Dermis blood vessel endothelial cell (primary cell): ENCODE data around the gene CCDC59. TPM values are rescaled to one million over a fixed set of nuclear protein-coding genes. Genes with fewer than 3 reads are reported as not detected.
"Not testable (repeated sequence)": the region's sequence is repeated elsewhere in the genome, so short reads cannot be mapped to it uniquely, and the experiment has no call there.

ENCODE experiments used
- DNase-seq: peaks from one replicate; pipeline ENCODE4 v3.0.0; 2010
- total RNA-seq: library from RNA; depleted of rRNA; stranded (reverse); fragments of >200 nt; gene quantifications from 2 replicates; pipeline ENCODE4 v1.2.3, GENCODE V29; 2014

Gene CCDC59, protein sequence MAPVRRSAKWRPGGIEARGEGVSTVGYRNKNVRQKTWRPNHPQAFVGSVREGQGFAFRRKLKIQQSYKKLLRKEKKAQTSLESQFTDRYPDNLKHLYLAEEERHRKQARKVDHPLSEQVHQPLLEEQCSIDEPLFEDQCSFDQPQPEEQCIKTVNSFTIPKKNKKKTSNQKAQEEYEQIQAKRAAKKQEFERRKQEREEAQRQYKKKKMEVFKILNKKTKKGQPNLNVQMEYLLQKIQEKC
- 62.5 and 68.0 TPM in 2 replicates for total RNA-seq

DNA sequence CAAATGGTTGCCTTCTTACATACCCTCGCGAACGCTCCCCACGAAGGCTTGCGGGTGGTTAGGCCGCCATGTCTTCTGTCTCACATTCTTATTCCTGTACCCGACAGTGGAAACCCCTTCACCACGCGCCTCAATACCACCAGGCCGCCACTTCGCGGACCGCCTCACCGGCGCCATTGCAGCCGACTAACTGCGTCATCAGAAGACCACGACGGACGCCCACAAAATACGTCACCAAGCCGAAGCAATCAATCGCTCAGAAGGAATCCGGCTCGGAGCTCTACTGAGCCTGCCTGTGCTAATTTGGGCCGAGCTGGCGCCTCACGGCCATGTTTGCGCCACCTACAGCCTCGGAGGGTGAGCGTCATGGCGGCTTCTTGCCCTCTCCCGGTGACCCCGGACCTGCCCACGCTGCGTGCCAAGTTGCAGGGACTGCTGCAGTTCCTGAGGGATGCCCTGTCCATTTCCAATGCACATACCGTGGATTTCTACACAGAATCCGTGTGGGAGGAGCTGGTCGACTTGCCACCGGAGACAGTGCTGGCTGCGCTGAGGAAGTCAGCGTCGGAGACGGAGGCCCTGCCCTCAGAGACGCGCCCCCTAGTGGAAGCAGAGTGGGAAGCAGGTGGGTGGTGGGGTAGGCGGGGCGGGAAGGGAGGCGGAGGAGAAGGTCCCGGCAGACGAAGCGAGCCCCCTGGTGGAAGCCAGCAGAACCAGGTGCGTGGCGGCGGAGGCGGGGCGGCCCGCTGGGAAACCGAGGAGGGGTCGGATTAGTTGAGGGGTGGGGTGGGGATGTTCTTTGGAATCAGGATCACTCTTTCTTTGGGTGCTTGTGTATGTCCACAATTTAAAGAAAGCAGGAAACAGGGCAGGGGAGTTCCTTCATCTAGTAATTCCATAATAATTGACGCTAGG is at the start of gene CCDC59, which contains the start of gene METTL25:
Gene CCDC59, minus strand, starts transcription at position 188 of the 915 bp plus-strand sequence. Its CDS starts 11 bp downstream, at position 177.
Gene METTL25, plus strand, starts transcription at position 330 of the 915 bp plus-strand sequence. Its CDS starts 37 bp downstream, at position 367.
- DNase-seq, result peak; percentile 99

DNA sequence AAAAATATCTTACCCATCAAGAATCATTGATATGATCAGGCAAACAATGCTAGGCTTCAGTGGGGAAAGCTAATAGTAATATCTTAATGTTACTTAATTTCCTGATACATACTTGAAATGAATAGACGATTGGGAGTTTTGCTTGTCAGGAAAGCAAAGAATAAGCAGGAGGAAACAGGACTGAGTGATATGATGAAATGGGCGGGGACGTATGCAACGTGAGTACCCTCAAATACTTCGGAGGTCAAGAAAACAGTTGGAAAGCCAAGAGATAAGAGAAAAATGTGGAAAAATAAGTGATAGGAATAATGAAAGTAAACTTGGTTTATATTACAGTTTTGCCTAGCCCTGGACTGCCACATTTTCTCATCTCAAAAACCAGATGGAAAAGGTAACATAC is 49.3 kb upstream of the CCDC59 start:
- peak; percentile 46 for DNase-seq

DNA sequence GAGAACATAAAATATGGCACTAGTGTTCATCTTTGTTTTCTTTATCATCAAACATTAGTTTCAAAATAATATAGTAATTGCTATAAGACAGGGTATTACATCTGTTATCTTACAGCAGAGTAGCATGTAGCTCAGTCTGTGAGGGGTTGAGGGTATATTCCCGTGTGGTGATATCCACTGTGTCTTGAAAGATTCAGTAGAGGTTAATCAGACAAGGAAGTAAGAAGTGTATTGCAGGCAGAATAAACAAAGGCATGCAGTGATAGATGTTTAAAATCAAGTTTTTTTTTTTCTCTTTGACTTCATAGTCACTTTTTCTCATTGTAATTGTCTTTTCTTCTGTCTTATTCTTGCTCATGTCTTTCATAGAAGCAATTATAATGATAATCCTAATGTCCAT is 48.5 kb upstream of the CCDC59 start:
- DNase-seq, result no peak

DNA sequence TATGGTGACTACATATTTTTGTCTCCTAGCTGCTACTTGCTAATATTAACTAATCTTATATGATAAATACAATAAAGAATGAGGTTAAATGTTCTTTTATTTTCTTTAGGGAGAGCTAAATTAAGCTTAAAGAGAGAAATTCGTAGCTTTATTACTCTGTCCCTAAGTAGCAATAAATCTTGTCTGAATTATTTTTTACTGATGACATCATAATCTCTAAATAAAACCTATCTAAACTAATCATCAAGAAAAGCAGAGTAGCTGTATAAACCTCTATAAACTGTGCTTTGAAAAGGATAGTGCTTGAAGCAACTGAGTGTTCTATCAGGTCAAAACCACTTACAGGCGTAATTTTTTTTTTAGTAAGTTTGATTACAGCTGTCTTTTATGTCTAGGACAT is 42.6 kb upstream of the CCDC59 start:
- DNase-seq, result no peak

DNA sequence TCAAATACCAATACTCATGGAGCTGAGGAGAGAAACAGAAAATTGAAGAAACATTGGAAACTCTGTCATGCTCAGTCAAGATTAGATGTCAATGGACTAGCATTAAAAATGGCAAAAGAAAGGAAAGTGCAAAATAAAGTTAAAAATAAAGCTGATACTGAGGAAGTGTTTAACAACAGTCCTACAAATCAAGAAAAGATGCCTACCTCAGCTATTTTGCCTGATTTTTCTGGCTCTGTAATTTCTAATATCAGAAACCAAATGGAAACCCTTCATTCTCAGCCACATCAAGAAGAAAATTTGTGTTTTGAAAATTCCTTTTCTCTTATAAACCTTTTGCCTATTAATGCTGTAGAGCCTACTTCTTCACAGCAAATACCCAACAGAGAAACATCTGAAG is 40.7 kb upstream of the CCDC59 start:
- DNase-seq, result no peak

DNA sequence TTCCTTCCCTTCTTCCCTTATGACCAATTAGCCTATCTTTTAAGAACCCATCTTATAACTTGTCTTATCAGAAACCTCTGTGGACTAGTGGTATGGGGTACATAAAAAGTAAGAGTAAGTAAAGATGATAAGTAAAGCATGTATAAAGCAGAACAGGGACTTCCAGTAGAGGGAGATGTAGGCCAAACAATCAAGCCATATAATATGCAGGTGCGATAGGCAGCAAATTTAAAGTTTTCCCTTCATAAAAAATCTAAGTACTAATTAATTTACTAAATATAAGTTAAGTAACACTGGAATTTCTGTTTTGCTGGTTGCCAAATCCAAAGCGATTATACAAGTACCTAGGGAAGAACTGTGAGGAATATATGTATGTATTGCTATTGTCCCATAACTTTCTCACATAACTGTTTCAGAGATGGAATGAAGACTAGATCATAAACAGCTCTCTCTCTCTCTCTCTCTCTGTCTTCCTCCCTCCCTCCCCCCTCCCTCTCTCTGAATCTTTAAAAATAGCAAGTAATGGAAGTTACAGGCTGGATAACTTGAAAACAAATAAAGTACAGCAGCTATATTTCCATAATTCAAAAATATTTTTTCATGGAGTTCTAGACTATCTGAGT is 25.9 kb upstream of the CCDC59 start:
- peak; percentile 63 for DNase-seq

DNA sequence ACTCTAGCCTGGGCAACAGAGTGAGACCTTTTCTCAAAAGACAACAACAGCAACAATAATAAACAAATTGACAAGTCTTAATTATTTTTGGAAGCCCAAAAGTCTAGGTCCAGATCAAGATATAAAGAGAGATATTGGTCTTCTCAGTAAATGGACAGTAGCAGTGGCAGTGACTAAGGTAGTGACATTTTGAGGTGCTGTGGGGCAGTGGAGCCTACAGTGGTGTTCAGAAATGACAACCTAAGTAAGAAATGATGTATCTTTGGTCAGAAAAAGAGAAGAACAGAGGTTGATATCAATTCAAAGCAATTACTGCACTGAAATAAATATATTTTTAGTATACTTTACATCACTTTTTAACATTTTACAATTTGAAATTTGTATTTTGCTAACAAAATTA is 20.8 kb upstream of the CCDC59 start:
- DNase-seq, result no peak

DNA sequence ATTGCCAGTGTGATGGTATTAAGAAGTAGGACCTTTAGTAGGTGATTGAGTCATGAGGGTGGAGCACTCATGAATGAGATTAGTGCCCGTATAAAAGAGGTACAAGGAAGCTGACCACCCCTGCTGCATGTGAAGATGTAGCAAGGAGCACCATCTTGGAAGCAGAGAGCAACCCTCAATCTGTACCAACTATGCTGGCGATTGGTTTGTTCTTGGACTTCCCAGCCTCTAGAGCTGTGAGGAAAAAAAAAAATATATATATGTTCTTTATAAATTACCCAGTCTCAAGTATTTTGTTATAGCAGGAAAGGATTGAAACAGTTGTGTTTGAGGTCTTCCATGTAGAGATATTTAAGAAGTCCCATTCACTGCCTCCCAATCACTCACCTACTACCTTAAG is 17.0 kb upstream of the CCDC59 start:
- no peak for DNase-seq

DNA sequence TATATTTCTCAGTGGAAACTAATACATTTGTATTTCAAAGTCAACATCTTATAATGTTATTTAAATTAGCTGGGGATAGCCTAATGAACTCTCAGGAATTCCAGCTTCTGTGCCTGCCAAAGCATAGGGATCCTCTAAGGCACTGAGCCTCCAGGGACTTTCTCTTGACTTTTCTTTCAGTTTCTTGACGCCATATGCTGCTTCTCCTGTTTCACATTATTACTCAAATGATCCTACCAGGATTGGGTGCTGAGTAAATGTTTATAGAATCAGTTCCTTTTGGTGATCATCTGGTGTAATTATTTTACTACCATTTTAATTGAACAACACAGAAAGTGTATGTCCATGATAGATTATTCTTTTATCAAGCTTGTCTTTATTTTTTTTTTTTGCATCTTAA is 8.0 kb upstream of the CCDC59 start:
- no peak for DNase-seq

DNA sequence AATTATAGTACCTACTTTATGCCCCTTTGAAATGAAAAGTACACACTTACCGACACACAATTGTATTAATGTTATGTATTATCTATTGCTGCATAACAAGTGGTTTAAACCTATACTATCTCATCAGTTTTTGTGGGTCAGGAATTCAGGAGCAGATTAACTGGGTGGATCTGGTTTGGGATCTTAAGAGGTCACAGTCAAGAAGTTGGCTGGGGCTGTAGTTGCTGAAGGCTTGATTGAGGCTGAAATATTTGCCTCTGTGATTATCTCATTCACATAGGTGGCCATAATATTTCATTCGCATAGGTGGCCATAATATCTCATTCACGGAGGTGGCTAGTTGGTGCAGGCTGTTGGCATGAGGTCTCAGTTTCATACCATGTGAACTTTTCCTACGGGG is 5.8 kb upstream of the CCDC59 start:
- DNase-seq, result no peak

DNA sequence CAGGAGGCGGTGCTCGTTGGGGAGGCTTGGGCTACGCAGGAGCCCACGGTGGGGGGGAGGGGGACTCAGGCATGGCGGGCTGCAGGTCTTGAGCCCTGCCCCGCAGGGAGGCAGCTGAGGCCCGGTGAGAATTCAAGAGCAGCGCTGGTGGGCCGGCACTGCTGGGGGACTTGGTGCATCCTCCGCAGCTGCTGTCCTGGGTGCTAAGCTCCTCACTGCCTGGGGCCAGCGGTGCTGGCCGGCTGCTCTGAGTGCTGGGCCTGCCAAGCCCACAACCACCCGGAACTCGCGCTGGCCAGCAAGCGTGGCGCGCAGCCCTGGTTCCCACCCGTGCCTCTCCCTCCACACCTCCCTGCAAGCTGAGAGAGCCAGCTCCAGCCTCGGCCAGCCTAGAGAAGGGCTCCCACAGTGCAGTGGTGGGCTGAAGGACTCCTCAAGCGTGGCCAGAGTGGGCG is 3.3 kb upstream of the CCDC59 start:
- DNase-seq, result no peak

DNA sequence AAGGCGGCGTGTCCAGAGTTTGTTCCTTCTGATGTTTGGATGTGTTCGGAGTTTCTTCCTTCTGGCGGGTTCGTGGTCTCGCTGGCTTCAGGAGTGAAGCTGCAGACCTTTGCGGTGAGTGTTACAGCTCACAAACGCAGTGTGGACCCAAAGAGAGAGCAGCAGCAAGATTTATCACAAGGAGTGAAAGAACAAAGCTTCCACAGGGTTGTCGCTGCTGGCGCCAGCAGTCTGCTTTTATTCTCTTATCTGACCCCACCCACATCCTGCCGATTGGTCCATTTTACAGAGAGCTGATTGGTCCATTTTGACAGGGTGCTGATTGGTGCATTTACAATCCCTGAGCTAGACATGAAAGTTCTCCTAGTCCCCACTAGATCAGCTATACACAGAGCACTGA is 2.6 kb upstream of the CCDC59 start:
- not testable (repeated sequence) for DNase-seq

DNA sequence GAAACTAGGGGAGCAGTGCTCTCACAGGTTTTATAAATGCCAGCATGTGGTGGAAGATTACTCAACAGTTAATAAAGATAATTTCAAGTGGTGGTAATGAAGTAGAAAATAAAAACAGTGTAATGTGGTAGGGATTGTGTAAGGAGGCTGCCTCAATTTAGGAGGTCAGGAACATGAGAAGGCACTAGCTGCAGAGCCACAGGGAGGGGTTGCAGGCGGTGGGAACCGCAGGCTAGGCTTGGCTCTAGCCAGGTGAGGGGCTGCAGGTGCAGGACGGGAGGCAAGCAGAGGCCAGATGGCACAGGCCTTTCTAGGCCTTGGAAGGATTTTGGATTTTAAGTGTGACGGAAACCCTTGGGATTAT is 910 bp upstream of the CCDC59 start:
- DNase-seq, result no peak

DNA sequence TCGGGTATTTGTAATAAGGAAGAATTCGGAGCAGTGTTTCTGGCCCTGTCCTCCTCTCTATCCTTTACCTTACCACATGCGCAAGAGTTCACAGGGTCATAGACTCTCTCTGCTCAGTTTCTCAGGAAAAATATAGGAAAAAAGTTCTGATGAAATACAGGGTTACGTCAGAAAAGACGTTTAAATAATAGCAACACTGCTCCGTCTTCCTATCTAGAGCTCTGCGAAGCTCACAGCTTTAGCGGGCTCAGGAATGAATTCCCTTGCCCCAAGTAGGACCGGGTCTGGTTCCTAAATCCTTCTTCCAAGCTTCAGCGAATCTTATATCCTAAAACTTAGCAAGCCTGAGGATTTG is 365 bp downstream of the CCDC59 start:
- no peak for DNase-seq

DNA sequence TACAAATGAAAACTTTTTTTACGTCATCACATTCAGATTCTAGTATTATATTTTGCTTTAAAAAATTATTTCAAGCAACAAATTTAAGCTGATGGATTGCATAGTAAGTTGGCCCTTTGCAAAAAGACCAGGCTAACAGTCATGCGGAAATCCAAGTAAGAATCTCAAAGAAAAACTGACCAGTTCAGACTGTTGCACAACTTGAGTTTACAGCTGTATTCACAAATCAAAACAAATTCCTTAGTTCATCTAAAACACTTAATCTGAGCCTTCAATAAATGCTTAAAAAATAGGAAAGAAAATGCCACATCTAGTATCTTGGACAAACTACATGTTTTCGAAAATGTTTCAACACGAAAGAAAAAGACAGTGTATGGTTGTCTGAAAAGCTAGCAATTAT is 847 bp downstream of the CCDC59 start:
- DNase-seq, result no peak

DNA sequence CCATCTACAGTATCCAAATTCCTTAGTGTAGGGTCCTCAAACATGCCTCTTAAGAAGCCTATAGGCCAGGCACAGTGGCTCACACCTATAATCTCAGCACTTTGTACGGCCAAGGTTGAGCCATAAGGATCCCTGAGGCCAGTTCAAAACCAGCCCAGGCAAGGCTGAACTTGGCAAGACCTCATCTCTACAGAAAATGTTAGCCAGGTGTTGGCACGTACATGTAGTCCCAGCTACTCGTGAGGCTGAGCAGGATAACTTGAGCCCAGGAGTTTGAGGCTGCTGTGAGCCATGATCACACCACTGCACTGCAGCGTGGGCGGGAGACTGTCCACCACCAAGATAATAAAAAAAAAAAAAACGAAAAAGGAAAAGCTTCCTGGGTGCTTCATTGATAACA is 6.8 kb downstream of the CCDC59 start:
- no peak for DNase-seq

DNA sequence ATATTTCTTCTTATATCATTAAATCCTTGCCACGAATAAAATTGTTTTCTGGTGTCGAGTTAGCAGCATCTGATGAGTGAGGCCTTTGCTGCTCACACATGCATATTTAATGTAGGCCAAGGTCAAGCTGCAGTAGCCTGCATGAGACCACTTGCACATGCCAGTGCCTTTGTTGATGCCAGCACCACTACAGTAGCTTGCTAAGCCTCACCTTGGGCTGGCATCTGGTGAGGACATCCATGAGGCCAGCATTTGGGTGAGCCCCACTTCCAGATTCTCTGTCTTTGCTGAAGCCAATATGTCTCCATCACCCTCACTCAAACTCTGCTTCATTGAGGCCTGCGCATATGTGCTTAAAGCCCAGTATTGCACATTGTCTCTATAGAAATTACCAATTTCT is 8.0 kb downstream of the CCDC59 start:
- no peak for DNase-seq

DNA sequence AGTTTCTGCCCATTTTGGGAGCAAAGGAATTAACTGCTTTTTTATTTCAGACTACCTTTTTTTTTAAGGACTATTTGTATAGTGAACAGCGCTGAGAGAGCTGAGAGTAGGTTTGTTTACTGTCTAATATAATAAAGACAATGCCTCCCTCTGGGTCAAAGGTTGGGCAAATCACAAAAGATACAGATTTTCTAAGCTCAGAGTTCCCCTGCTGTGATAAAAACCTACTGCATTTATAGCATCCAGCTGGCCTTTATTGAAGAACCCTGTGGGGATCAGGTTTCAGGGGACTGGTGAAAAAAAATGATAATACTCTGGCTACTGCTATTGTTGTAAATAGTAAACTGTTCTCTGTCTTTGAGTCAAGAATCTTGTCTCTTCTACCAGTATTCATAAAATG is 28.7 kb downstream of the CCDC59 start:
- no peak for DNase-seq

DNA sequence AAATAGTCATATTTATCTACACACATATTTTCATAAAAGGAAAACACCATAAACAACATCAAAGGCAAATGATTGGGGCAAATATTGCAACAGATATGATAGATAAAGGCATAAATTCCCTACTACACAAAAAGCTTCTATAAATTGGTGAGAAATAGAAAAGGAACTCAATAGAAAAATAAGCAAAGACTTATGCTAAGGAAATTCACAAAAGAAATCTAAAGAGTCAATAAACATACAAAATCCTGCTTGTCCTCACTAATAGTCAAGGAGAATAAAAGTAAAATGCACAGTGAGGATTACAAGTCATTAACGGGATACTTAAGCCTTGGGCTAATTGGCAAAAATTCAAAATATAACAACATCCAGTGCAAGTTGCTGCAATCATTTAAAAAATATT is 30.3 kb downstream of the CCDC59 start:
- DNase-seq, result no peak

DNA sequence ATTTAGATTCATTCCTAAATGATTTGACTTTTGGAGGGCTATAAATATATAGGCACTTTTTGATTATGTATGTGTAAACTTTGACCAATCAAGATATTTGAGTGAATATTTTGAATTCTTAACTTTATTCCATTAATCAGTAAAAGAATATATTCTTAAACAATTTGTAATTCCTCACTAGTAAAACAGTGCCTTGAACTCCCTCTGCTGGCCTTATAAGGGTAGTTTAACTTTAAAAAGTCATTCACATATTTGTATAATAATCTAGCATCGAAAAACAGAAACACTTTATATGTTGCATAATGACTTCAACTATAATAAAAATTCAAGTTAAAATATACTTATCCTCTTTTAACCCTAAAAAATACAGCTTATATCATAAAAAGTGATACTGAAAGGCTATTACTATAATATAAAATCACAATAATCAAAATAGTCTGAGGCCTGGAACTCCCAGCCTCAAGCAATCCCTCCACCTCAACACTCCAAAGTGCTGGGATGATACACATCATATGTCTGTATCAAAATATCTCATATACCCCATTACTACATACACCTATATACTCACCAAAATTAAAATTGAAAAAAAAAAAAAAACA is 31.2 kb downstream of the CCDC59 start:
- DNase-seq, result peak; percentile 40

DNA sequence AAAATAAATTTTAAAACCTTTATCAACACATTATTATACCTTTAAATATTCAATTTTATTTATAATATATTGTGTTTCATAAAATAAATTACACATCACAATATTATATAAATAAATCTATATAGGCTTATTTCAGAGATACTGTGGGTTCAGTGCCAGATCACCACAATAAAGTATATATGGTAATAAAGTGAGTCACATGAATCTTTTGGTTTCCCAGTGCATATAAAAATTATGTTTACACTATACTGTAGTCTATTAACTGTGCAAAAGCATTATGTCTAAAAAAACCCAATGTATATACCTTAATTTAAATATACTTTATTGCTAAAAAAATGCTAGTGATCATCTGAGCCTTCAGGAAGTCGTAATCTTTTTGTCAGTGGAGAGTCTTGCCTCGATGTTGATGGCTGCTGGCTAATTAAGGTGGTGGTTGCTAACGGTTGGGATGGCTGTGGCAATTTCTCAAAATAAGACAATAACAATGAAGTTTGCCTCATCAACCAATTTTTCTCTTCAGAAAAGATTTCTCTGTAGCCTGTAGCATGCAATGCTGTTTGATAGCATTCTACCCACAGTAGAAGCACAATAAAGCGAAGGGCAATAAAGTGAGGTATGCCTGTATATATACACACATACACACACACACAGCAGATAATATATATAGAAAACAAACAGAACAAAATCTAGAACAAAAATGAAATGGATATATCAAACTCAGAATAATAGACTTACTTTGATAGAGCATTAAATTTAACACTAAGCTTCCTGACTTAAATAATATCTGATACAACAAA is 32.4 kb downstream of the CCDC59 start:
- DNase-seq, result no peak

DNA sequence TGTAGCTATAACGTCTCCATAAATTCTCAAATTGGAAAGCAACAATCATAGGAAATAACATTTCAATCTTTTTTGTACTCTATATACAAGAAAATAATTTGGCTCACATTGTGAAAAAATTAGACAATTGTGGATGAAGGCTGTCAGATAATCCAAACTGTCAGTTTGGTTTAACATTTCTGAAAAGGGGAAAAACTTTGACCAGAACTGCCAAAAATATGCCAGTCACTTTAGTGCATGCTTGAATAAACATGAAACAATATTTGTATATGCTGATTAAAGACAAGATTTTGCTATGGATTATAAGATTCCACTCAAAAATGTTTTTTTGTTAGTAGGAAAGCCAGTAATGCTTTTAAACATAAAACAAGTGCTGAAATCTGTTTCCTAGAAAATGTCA is 38.9 kb downstream of the CCDC59 start:
- DNase-seq, result no peak
